Testis (tissue), 2 donors: ENCODE data around the gene RGMA.

Source experiments
- CTCF ChIP-seq, 3 experiments: fragments of 450-650 bp in 2 of 3; fragments of 200-600 bp in 1 of 3; sonication (generic) in 1 of 3; IDR thresholded peaks; one replicate each; pipeline ENCODE4 v1.5.1; 2016 to 2019; ENCODE audit warnings: antibody characterized with exemption in 3 of 3, mild to moderate bottlenecking in 2 of 3, moderate library complexity in 1 of 3
- POLR2A ChIP-seq: fragments of 450-650 bp; IDR thresholded peaks from one replicate; pipeline ENCODE4 v1.6.1; 2017; ENCODE audit warnings: antibody characterized with exemption, mild to moderate bottlenecking, moderate library complexity

GRCh38 chr15:93035092-93035915 lies 53.7 kb downstream of the RGMA start:
- TF ChIP-seq CTCF (IDR thresholded peaks at IDR 0.05), result no peak
- no peak for TF ChIP-seq POLR2A
